ENCODE results near the gene JAZF1. TPM values are rescaled to one million over a fixed set of nuclear protein-coding genes. Genes with fewer than 3 reads are reported as not detected.
"Not testable (repeated sequence)": the region's sequence is repeated elsewhere in the genome, so short reads cannot be mapped to it uniquely, and the experiment has no call there.

JAZF1 gene
- total and polyA plus RNA-seq, 5 donors from 2014 or later = 6.4 to 30.7 (median 7.6) TPM

DNA sequence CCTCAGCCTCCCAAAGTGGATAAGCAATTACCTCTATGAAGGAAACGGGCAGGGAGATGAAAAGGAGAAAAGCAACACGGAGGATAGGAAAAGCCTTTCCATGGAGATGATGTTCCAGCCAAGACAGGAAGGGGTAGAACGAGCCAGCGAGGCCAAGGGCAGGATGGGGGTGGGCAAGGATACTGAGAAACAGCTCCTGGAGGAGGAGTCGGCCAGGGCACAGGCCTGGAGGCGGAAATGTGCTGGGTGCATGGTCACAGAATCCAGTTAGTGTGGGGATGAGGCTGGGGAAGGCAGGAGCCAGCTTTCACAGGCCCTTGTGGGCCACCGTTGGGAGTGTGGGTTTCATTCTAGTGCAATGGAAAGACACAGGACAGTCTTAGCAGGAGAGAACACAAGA is 162.6 kb downstream of the JAZF1 start:
- Histone ChIP-seq H3K4me1 (ENCODE audit: control insufficient read depth, insufficient read depth, low read length, poor library complexity, severe bottlenecking) (no peaks in the 10 kb centered on the region), H3K9me3 (ENCODE audit: control insufficient read depth in 2 of 2, low read length in 2 of 2) (no peaks in the 10 kb centered on the region), H3K27me3 (ENCODE audit: control insufficient read depth, insufficient read depth, low read length) (no peaks in the 10 kb centered on the region), H3K4me3 (ENCODE audit: low read depth, low read length) (no peak overlapping the region), H3K27ac (ENCODE audit: insufficient read depth, low read length, poor library complexity, severe bottlenecking) (no peak overlapping the region), H3K36me3 (ENCODE audit: control insufficient read depth, insufficient read depth, low read length) (peaks cover 2% of the 10 kb centered on the region)
- Mint-ChIP-seq H3K4me1 (peaks cover 4 to 24% (median 15%) of the 10 kb centered on the region in 4 donors), H3K27ac (peak overlapping the region; percentile 15 to 72 (median 48)), H3K9me3 (peaks cover 0 to 6% (median 4%) of the 10 kb centered on the region in 7 donors), H3K36me3 (peaks cover 5% of the 10 kb centered on the region), H3K4me3 (no peak overlapping the region), H3K27me3 (no peaks in the 10 kb centered on the region)
- no peak for ATAC-seq (ENCODE audit: low read depth in 2 of 2)
- no peak for DNase-seq

DNA sequence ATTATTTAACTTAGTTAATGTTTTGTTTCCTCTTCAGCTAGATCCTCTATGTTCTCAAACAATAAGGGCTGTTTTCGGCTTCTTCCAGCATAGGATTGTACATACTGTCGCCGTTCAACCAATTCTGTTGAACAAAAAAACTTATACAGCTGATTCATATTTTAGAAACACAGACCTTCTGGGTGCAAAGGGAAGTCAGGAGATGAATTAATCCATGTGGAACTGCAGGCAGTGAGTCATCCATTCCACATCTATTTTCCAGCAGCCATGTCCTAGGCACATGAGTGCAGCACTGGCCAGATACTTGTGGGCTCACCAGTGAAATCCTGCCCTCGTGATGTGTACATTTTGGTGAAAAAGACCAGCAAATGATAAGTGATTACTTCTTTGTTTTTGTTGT is 163.2 kb downstream of the JAZF1 start:
- peaks cover 0 to 6% (median 4%) of the 10 kb centered on the region in 7 donors for H3K9me3 Mint-ChIP-seq
- Histone ChIP-seq H3K27me3 (ENCODE audit: control insufficient read depth, insufficient read depth, low read length) (no peaks in the 10 kb centered on the region), H3K9me3 (ENCODE audit: control insufficient read depth in 2 of 2, low read length in 2 of 2) (no peaks in the 10 kb centered on the region), H3K36me3 (ENCODE audit: control insufficient read depth, insufficient read depth, low read length) (no peaks in the 10 kb centered on the region), H3K27ac (ENCODE audit: insufficient read depth, low read length, poor library complexity, severe bottlenecking) (no peak overlapping the region), H3K4me3 (ENCODE audit: low read depth, low read length) (no peak overlapping the region), H3K4me1 (ENCODE audit: control insufficient read depth, insufficient read depth, low read length, poor library complexity, severe bottlenecking) (no peaks in the 10 kb centered on the region)
- no peak for ATAC-seq (ENCODE audit: low read depth in 2 of 2)
- H3K4me3 Mint-ChIP-seq = no peak overlapping the region
- no peak for DNase-seq
- H3K27ac Mint-ChIP-seq = peak overlapping the region in 1 of 3 donors; percentile 15
- H3K27me3 Mint-ChIP-seq = no peaks in the 10 kb centered on the region
- peaks cover 4 to 24% (median 15%) of the 10 kb centered on the region in 4 donors for H3K4me1 Mint-ChIP-seq
- peaks cover 5% of the 10 kb centered on the region for H3K36me3 Mint-ChIP-seq

GRCh38 chr7:28016297-28016696 is 164.3 kb downstream of the JAZF1 start:
- Mint-ChIP-seq H3K9me3 (peaks cover 0 to 6% (median 4%) of the 10 kb centered on the region in 7 donors), H3K27ac (peak overlapping the region in 1 of 3 donors; percentile 22)

GRCh38 chr7:28015169-28015568 is 165.4 kb downstream of the JAZF1 start:
- H3K27me3 Mint-ChIP-seq = no peaks in the 10 kb centered on the region
- no peaks in the 10 kb centered on the region for H3K9me3 ChIP-seq (ENCODE audit: control insufficient read depth in 2 of 2, low read length in 2 of 2)
- peaks cover 4 to 16% (median 14%) of the 10 kb centered on the region in 4 donors for H3K4me1 Mint-ChIP-seq
- H3K4me3 Mint-ChIP-seq = no peak overlapping the region
- H3K4me1 ChIP-seq (ENCODE audit: control insufficient read depth, insufficient read depth, low read length, poor library complexity, severe bottlenecking) = no peaks in the 10 kb centered on the region
- no peak overlapping the region for H3K4me3 ChIP-seq (ENCODE audit: low read depth, low read length)
- H3K36me3 Mint-ChIP-seq = peaks cover 5% of the 10 kb centered on the region
- ATAC-seq (ENCODE audit: low read depth in 2 of 2) = no peak
- no peaks in the 10 kb centered on the region for H3K36me3 ChIP-seq (ENCODE audit: control insufficient read depth, insufficient read depth, low read length)
- H3K27me3 ChIP-seq (ENCODE audit: control insufficient read depth, insufficient read depth, low read length) = no peaks in the 10 kb centered on the region
- DNase-seq = no peak
- no peak overlapping the region for H3K27ac Mint-ChIP-seq
- H3K27ac ChIP-seq (ENCODE audit: insufficient read depth, low read length, poor library complexity, severe bottlenecking) = no peak overlapping the region
- peaks cover 0 to 6% (median 4%) of the 10 kb centered on the region in 7 donors for H3K9me3 Mint-ChIP-seq

More at GRCh38 chr7:28016297-28016696, 164.3 kb downstream of the JAZF1 start:
- DNase-seq (no peak), ATAC-seq (ENCODE audit: low read depth in 2 of 2) (no peak)
- no peaks in the 10 kb centered on the region for H3K36me3 ChIP-seq (ENCODE audit: control insufficient read depth, insufficient read depth, low read length)
- H3K4me3 ChIP-seq (ENCODE audit: low read depth, low read length) = no peak overlapping the region
- peaks cover 4 to 24% (median 18%) of the 10 kb centered on the region in 4 donors for H3K4me1 Mint-ChIP-seq
- no peak overlapping the region for H3K4me3 Mint-ChIP-seq
- no peaks in the 10 kb centered on the region for H3K4me1 ChIP-seq (ENCODE audit: control insufficient read depth, insufficient read depth, low read length, poor library complexity, severe bottlenecking)
- no peaks in the 10 kb centered on the region for H3K27me3 Mint-ChIP-seq
- no peak overlapping the region for H3K27ac ChIP-seq (ENCODE audit: insufficient read depth, low read length, poor library complexity, severe bottlenecking)
- H3K36me3 Mint-ChIP-seq = peaks cover 5% of the 10 kb centered on the region
- H3K9me3 ChIP-seq (ENCODE audit: control insufficient read depth in 2 of 2, low read length in 2 of 2) = no peaks in the 10 kb centered on the region
- H3K27me3 ChIP-seq (ENCODE audit: control insufficient read depth, insufficient read depth, low read length) = no peaks in the 10 kb centered on the region

DNA sequence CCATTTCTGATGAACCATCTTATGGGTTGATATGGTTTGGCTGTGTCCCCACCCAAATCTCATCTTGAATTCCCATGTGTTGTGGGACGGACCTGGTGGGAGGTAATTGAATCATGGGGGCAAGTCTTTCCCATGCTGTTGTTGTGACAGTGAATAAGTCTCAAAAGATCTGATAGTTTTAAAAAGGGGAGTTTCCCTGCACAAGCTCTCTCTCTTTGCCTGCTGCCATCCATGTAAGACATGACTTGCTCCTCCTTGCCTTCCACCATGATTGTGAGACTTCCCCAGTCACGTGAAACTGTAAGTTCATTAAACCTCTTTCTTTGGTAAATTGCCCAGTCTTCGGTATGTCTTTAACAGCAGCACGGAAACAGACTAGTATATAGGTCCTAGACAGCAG is 166.3 kb downstream of the JAZF1 start:
- H3K27ac ChIP-seq (ENCODE audit: insufficient read depth, low read length, poor library complexity, severe bottlenecking); ATAC-seq (ENCODE audit: low read depth in 2 of 2); H3K9me3 Mint-ChIP-seq; H3K9me3 ChIP-seq (ENCODE audit: control insufficient read depth in 2 of 2, low read length in 2 of 2); H3K4me1 ChIP-seq (ENCODE audit: control insufficient read depth, insufficient read depth, low read length, poor library complexity, severe bottlenecking); H3K36me3 ChIP-seq (ENCODE audit: control insufficient read depth, insufficient read depth, low read length); H3K4me3 ChIP-seq (ENCODE audit: low read depth, low read length); H3K27me3 Mint-ChIP-seq; DNase-seq; H3K4me3 Mint-ChIP-seq; H3K27me3 ChIP-seq (ENCODE audit: control insufficient read depth, insufficient read depth, low read length); H3K36me3 Mint-ChIP-seq: not testable (repeated sequence)
- Mint-ChIP-seq H3K27ac (peak overlapping the region in 1 of 3 donors; percentile 59), H3K4me1 (peaks cover 0 to 18% (median 13%) of the 10 kb centered on the region in 4 donors)

- H3K4me1 Mint-ChIP-seq = peaks cover 0 to 26% (median 15%) of the 10 kb centered on the region in 4 donors
- no peaks in the 10 kb centered on the region for H3K4me1 ChIP-seq (ENCODE audit: control insufficient read depth, insufficient read depth, low read length, poor library complexity, severe bottlenecking)
- H3K9me3 Mint-ChIP-seq = peaks cover 0 to 6% (median 4%) of the 10 kb centered on the region in 7 donors
- H3K9me3 ChIP-seq (ENCODE audit: control insufficient read depth in 2 of 2, low read length in 2 of 2) = no peaks in the 10 kb centered on the region
- H3K4me3 ChIP-seq (ENCODE audit: low read depth, low read length) = no peak overlapping the region
- H3K27ac ChIP-seq (ENCODE audit: insufficient read depth, low read length, poor library complexity, severe bottlenecking) = no peak overlapping the region
- no peaks in the 10 kb centered on the region for H3K36me3 ChIP-seq (ENCODE audit: control insufficient read depth, insufficient read depth, low read length)
- no peak for ATAC-seq (ENCODE audit: low read depth in 2 of 2)
- H3K4me3 Mint-ChIP-seq = no peak overlapping the region
- no peaks in the 10 kb centered on the region for H3K27me3 ChIP-seq (ENCODE audit: control insufficient read depth, insufficient read depth, low read length)
- no peaks in the 10 kb centered on the region for H3K27me3 Mint-ChIP-seq
- no peak for DNase-seq
- peaks cover 5% of the 10 kb centered on the region for H3K36me3 Mint-ChIP-seq
- H3K27ac Mint-ChIP-seq = no peak overlapping the region
These were observed 167.2 kb downstream of the JAZF1 start for GRCh38 chr7:28013441-28013840.

- DNase-seq (no peak), ATAC-seq (ENCODE audit: low read depth in 2 of 2) (no peak)
- Histone ChIP-seq H3K27me3 (ENCODE audit: control insufficient read depth, insufficient read depth, low read length) (no peaks in the 10 kb centered on the region), H3K27ac (ENCODE audit: insufficient read depth, low read length, poor library complexity, severe bottlenecking) (no peak overlapping the region), H3K4me3 (ENCODE audit: low read depth, low read length) (no peak overlapping the region), H3K4me1 (ENCODE audit: control insufficient read depth, insufficient read depth, low read length, poor library complexity, severe bottlenecking) (no peaks in the 10 kb centered on the region), H3K36me3 (ENCODE audit: control insufficient read depth, insufficient read depth, low read length) (no peaks in the 10 kb centered on the region), H3K9me3 (ENCODE audit: control insufficient read depth in 2 of 2, low read length in 2 of 2) (no peaks in the 10 kb centered on the region)
- Mint-ChIP-seq H3K27ac (peak overlapping the region in 1 of 3 donors; percentile 74), H3K27me3 (no peaks in the 10 kb centered on the region), H3K9me3 (peaks cover 0 to 6% (median 4%) of the 10 kb centered on the region in 7 donors), H3K4me1 (peaks cover 0 to 30% (median 18%) of the 10 kb centered on the region in 4 donors), H3K36me3 (peaks cover 5% of the 10 kb centered on the region), H3K4me3 (no peak overlapping the region)
These were observed 167.6 kb downstream of the JAZF1 start for GRCh38 chr7:28013019-28013418.

DNA sequence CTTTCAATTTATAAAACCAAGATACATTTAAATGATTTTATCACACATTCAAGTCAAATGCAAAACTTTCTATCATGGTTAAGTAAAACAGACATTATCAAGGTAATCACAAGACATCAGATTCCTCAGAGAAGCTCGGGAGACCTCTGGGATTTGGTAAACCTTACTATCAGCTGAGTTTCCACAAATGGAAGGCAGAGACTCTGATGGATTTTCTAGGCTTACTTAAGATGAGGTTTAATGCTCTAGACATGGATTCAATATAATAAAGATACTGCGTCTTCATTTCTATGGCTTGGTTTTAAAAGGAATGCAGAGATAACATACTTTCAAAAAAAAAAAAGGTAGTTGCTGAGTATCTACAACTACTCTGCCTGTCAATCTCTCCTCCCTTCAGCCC is 171.7 kb downstream of the JAZF1 start:
- H3K4me3 Mint-ChIP-seq = no peak overlapping the region
- no peak for DNase-seq
- Histone ChIP-seq H3K27ac (ENCODE audit: insufficient read depth, low read length, poor library complexity, severe bottlenecking) (no peak overlapping the region), H3K4me3 (ENCODE audit: low read depth, low read length) (no peak overlapping the region), H3K9me3 (ENCODE audit: control insufficient read depth in 2 of 2, low read length in 2 of 2) (no peaks in the 10 kb centered on the region), H3K36me3 (ENCODE audit: control insufficient read depth, insufficient read depth, low read length) (peaks cover 3% of the 10 kb centered on the region), H3K27me3 (ENCODE audit: control insufficient read depth, insufficient read depth, low read length) (no peaks in the 10 kb centered on the region), H3K4me1 (ENCODE audit: control insufficient read depth, insufficient read depth, low read length, poor library complexity, severe bottlenecking) (peaks cover 6% of the 10 kb centered on the region)
- H3K4me1 Mint-ChIP-seq = peaks cover 8 to 45% (median 22%) of the 10 kb centered on the region in 4 donors
- ATAC-seq (ENCODE audit: low read depth in 2 of 2) = no peak
- H3K27ac Mint-ChIP-seq = peak overlapping the region in 2 of 3 donors; percentile 6 to 15
- no peaks in the 10 kb centered on the region for H3K9me3 Mint-ChIP-seq
- no peaks in the 10 kb centered on the region for H3K27me3 Mint-ChIP-seq
- no peaks in the 10 kb centered on the region for H3K36me3 Mint-ChIP-seq

All from CD4-positive, CD25-positive, alpha-beta regulatory T cell (primary cell).